Measurements from ENCODE around the gene PAPPA.

PAPPA gene

GRCh38 chr9:116282597-116282996 is 129.0 kb downstream of the PAPPA start:
- Histone ChIP-seq H3K9ac (no peak overlapping the region), H3K4me2 (ENCODE audit: low read length) (no peak overlapping the region), H3K4me1 (no peaks in the 10 kb centered on the region), H3K27ac (no peak overlapping the region), H3K27me3 (ENCODE audit: control insufficient read depth, insufficient read depth, low read length) (no peaks in the 10 kb centered on the region), H2AFZ (no peak overlapping the region), H3K4me3 (ENCODE audit: low read depth, low read length) (no peak overlapping the region), H3K9me3 (ENCODE audit: control insufficient read depth, low read length) (no peaks in the 10 kb centered on the region), H3K36me3 (ENCODE audit: control insufficient read depth, insufficient read depth, low read length) (no peaks in the 10 kb centered on the region), H3K79me2 (no peaks in the 10 kb centered on the region)
- no peak for TF ChIP-seq CTCF (IDR thresholded peaks at IDR 0.05)

GRCh38 chr9:116284518-116284917 is 130.9 kb downstream of the PAPPA start:
- no peak for TF ChIP-seq CTCF (IDR thresholded peaks at IDR 0.05)
- no peak overlapping the region for H2AFZ ChIP-seq
- H3K36me3 ChIP-seq (ENCODE audit: control insufficient read depth, insufficient read depth, low read length): no peaks in the 10 kb centered on the region
- H3K27me3 ChIP-seq (ENCODE audit: control insufficient read depth, insufficient read depth, low read length): no peaks in the 10 kb centered on the region
- no peak overlapping the region for H3K4me3 ChIP-seq (ENCODE audit: low read depth, low read length)
- no peaks in the 10 kb centered on the region for H3K9me3 ChIP-seq (ENCODE audit: control insufficient read depth, low read length)
- H3K4me1 ChIP-seq: no peaks in the 10 kb centered on the region
- no peaks in the 10 kb centered on the region for H3K79me2 ChIP-seq
- H3K9ac ChIP-seq: no peak overlapping the region
- no peak overlapping the region for H3K4me2 ChIP-seq (ENCODE audit: low read length)
- no peak overlapping the region for H3K27ac ChIP-seq

- H2AFZ ChIP-seq: no peak overlapping the region
- no peaks in the 10 kb centered on the region for H3K9me3 ChIP-seq (ENCODE audit: control insufficient read depth, low read length)
- no peaks in the 10 kb centered on the region for H3K36me3 ChIP-seq (ENCODE audit: control insufficient read depth, insufficient read depth, low read length)
- no peaks in the 10 kb centered on the region for H3K79me2 ChIP-seq
- no peak overlapping the region for H3K4me3 ChIP-seq (ENCODE audit: low read depth, low read length)
- no peaks in the 10 kb centered on the region for H3K4me1 ChIP-seq
- no peak for TF ChIP-seq CTCF (IDR thresholded peaks at IDR 0.05)
- H3K27me3 ChIP-seq (ENCODE audit: control insufficient read depth, insufficient read depth, low read length): no peaks in the 10 kb centered on the region
- H3K27ac ChIP-seq: no peak overlapping the region
- no peak overlapping the region for H3K4me2 ChIP-seq (ENCODE audit: low read length)
- H3K9ac ChIP-seq: no peak overlapping the region
Observed at GRCh38 chr9:116285320-116285719, 131.7 kb downstream of the PAPPA start.

GRCh38 chr9:116286297-116286696 is 132.7 kb downstream of the PAPPA start:
- TF ChIP-seq CTCF (IDR thresholded peaks at IDR 0.05): no peak
- no peak overlapping the region for H3K9ac ChIP-seq
- H3K36me3 ChIP-seq (ENCODE audit: control insufficient read depth, insufficient read depth, low read length): no peaks in the 10 kb centered on the region
- no peak overlapping the region for H3K27ac ChIP-seq
- H2AFZ ChIP-seq: no peak overlapping the region
- no peak overlapping the region for H3K4me3 ChIP-seq (ENCODE audit: low read depth, low read length)
- H3K4me1 ChIP-seq: no peaks in the 10 kb centered on the region
- no peaks in the 10 kb centered on the region for H3K27me3 ChIP-seq (ENCODE audit: control insufficient read depth, insufficient read depth, low read length)
- H3K79me2 ChIP-seq: no peaks in the 10 kb centered on the region
- H3K9me3 ChIP-seq (ENCODE audit: control insufficient read depth, low read length): no peaks in the 10 kb centered on the region
- no peak overlapping the region for H3K4me2 ChIP-seq (ENCODE audit: low read length)

DNA sequence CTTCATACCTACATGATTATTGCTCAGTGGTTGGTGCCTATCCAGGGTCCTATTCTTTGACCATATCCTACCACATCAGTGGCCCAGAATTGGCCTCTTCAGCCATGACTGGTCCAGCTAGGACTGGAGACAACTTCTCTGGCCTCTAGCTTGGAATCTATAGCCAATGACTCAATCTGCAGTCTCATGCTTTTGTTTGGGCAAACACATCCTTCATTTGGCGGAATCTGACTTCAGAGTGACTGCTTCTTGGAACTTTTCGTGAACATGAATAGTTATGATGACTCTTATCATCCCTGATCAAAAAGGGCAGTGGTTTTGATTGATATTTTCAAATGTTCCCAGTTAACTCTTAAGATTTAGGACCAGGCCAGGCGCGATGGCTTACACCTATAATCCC is 134.1 kb downstream of the PAPPA start:
- Histone ChIP-seq H3K4me2 (ENCODE audit: low read length) (no peak overlapping the region), H3K9me3 (ENCODE audit: control insufficient read depth, low read length) (no peaks in the 10 kb centered on the region), H3K27me3 (ENCODE audit: control insufficient read depth, insufficient read depth, low read length) (no peaks in the 10 kb centered on the region), H3K79me2 (no peaks in the 10 kb centered on the region), H3K4me1 (no peaks in the 10 kb centered on the region), H3K27ac (no peak overlapping the region), H2AFZ (no peak overlapping the region), H3K36me3 (ENCODE audit: control insufficient read depth, insufficient read depth, low read length) (no peaks in the 10 kb centered on the region), H3K4me3 (ENCODE audit: low read depth, low read length) (no peak overlapping the region), H3K9ac (no peak overlapping the region)
- no peak for TF ChIP-seq CTCF (IDR thresholded peaks at IDR 0.05)

Data from parathyroid adenoma (tissue), 2 donors.